CD14-positive monocyte (primary cell): Measurements from ENCODE around the gene LCN2. TPM values are rescaled to one million over a fixed set of nuclear protein-coding genes. Genes with fewer than 3 reads are reported as not detected.

Source experiments
- DNase-seq, 3 donors: peaks; one replicate each; pipeline ENCODE4 v3.0.0-alpha.2; 2011 to 2022
- H2AFZ ChIP-seq: 2 replicates; pipeline ENCODE4 v1.6.0; 2012; ENCODE audit warnings: mild to moderate bottlenecking, low read depth, low read length, inconsistent platforms; ENCODE audit not compliant: insufficient read depth, poor library complexity, severe bottlenecking
- H3K27ac ChIP-seq, 2 donors: 1 replicate in 1 of 2; 2 replicates in 1 of 2; pipeline ENCODE4 v1.5.1; 2012 to 2013; ENCODE audit warnings: low read length in 2 of 2, control low read depth in 1 of 2, inconsistent platforms in 1 of 2, low read depth in 1 of 2, mild to moderate bottlenecking in 1 of 2
- H3K27me3 ChIP-seq, 2 donors: one replicate each; pipeline versions ENCODE4 v1.6.0 to v1.6.1; 2011 to 2013; ENCODE audit warnings: low read length in 2 of 2; ENCODE audit not compliant: control insufficient read depth in 2 of 2, insufficient read depth in 2 of 2
- H3K36me3 ChIP-seq, 2 donors: replicated peaks in 1 of 2; 1 replicate in 1 of 2; 2 replicates in 1 of 2; pipeline versions ENCODE4 v1.5.1 to v1.6.1; 2012 to 2013; ENCODE audit warnings: low read length in 2 of 2, control low read depth in 1 of 2, inconsistent platforms in 1 of 2, mild to moderate bottlenecking in 1 of 2; ENCODE audit not compliant: insufficient read depth in 2 of 2, control insufficient read depth in 1 of 2
- H3K4me1 ChIP-seq, 2 donors: 1 replicate in 1 of 2; 2 replicates in 1 of 2; pipeline versions ENCODE4 v1.5.1 to v1.6.1; 2012 to 2013; ENCODE audit warnings: low read length in 2 of 2, control low read depth in 1 of 2, inconsistent platforms in 1 of 2, mild to moderate bottlenecking in 1 of 2, moderate library complexity in 1 of 2; ENCODE audit not compliant: insufficient read depth in 2 of 2, control insufficient read depth in 1 of 2
- H3K4me2 ChIP-seq: replicated peaks from 2 replicates; pipeline ENCODE3; 2012; ENCODE audit warnings: low read length, moderate library complexity, mild to moderate bottlenecking; ENCODE audit not compliant: poor library complexity, severe bottlenecking; ENCODE audit errors: extremely low read depth
- H3K4me3 ChIP-seq, 3 experiments: fragments of 200-600 bp in 1 of 3; sonication (generic) in 1 of 3; replicated peaks in 1 of 3; 1 replicate in 2 of 3; 2 replicates in 1 of 3; pipeline ENCODE4 v1.5.1; 2011 to 2013; ENCODE audit warnings: low read length in 3 of 3, mild to moderate bottlenecking in 3 of 3, control low read depth in 2 of 3, low read depth in 2 of 3, inconsistent platforms in 1 of 3, moderate library complexity in 1 of 3
- H3K79me2 ChIP-seq: 2 replicates; pipeline ENCODE4 v1.6.0; 2012; ENCODE audit warnings: mild to moderate bottlenecking, control low read depth, inconsistent platforms, low read length, moderate library complexity; ENCODE audit not compliant: insufficient read depth
- H3K9ac ChIP-seq: 2 replicates; pipeline ENCODE4 v1.6.0; 2017; ENCODE audit warnings: low read length, mild to moderate bottlenecking; ENCODE audit not compliant: insufficient read depth, poor library complexity, severe bottlenecking
- H3K9me3 ChIP-seq, 2 donors: replicated peaks in 1 of 2; 1 replicate in 1 of 2; 2 replicates in 1 of 2; pipeline versions ENCODE4 v1.5.1 to v1.6.1; 2012 to 2013; ENCODE audit warnings: low read length in 2 of 2, control low read depth in 1 of 2; ENCODE audit not compliant: control insufficient read depth in 1 of 2, insufficient read depth in 1 of 2
- H4K20me1 ChIP-seq: 2 replicates; pipeline ENCODE4 v1.6.0; 2012; ENCODE audit warnings: mild to moderate bottlenecking, low read length, control low read depth, moderate library complexity; ENCODE audit not compliant: insufficient read depth
- H3K27ac Mint-ChIP-seq, 7 donors: one replicate each; pipeline ENCODE4 v1.8.0; 2020; ENCODE audit warnings: mild to moderate bottlenecking in 7 of 7, mixed read lengths in 7 of 7, moderate library complexity in 6 of 7, inconsistent platforms in 2 of 7
- H3K27me3 Mint-ChIP-seq, 3 donors: one replicate each; pipeline ENCODE4 v1.8.0; 2021 to 2022; ENCODE audit warnings: low read depth in 3 of 3, mild to moderate bottlenecking in 3 of 3, mixed read lengths in 3 of 3, moderate library complexity in 3 of 3, inconsistent platforms in 1 of 3
- H3K36me3 Mint-ChIP-seq, 2 donors: one replicate each; pipeline ENCODE4 v1.8.0; 2020; ENCODE audit warnings: mixed read lengths in 2 of 2, inconsistent platforms in 1 of 2, mild to moderate bottlenecking in 1 of 2
- H3K4me1 Mint-ChIP-seq: one replicate; pipeline ENCODE4 v1.8.0; 2020; ENCODE audit warnings: mild to moderate bottlenecking, mixed read lengths
- H3K4me3 Mint-ChIP-seq, 2 donors: one replicate each; pipeline ENCODE4 v1.8.0; 2020; ENCODE audit warnings: mild to moderate bottlenecking in 2 of 2, mixed read lengths in 2 of 2, moderate library complexity in 1 of 2
- H3K9me3 Mint-ChIP-seq, 7 donors: one replicate each; pipeline ENCODE4 v1.8.0; 2020 to 2022; ENCODE audit warnings: mixed read lengths in 7 of 7, mild to moderate bottlenecking in 6 of 7, moderate library complexity in 6 of 7, inconsistent platforms in 2 of 7
- WGBS: methylation state at CpG from one replicate; pipeline ENCODE4 v1.1.5; 2013; ENCODE audit warnings: missing lambda C conversion rate; ENCODE audit not compliant: insufficient coverage; 5-methylcytosine and 5-hydroxymethylcytosine counted together
- intact Hi-C, 2 donors: fragments of 100-400 bp; cut with micrococcal nuclease; formaldehyde crosslinking; loops; one replicate each; pipeline versions ENCODE4 v1.15.0 to v1.15.1; 2023
- polyA plus RNA-seq, 3 donors: library from polyadenylated mRNA; depleted of rRNA in 1 of 3; unstranded in 2 of 3; stranded (reverse) in 1 of 3; fragments of 300-500 nt in 2 of 3; fragments of >200 nt in 1 of 3; fragmentation: Illumina TruSeq in 2 of 3; gene quantifications; 1 replicate in 2 of 3; 2 replicates in 1 of 3; pipeline ENCODE4 v1.2.3, GENCODE V29; 2012 to 2021
- TF ChIP-seq, protein P1 (sequence below): fragments of 200-600 bp; IDR thresholded peaks from one replicate; pipeline ENCODE4 v1.8.0; 2022; ENCODE audit warnings: antibody characterized with exemption, mild to moderate bottlenecking

The LCN2 gene
- polyA plus RNA-seq, 3 donors = 0.83 TPM; not detected in 2

DNA sequence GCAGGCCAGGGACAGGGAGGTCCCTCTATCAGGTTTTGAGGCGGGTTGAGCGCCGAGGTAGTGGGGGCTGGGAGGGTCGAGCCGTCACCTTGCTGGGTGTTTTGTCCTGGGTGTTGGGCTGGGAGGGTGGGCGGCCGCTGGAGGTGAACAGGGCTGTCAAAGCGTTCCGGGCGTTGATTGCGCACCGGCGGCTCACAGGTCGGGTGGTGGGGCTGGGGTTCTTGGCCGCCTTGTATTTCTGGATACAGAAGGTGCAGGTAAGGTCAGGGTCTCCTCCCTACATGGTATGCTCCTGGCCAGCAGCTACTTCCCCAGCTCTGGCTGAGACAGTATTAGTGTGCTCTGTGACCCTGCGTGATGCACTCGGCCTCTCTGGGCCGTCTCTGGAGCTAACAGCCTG lies 16.9 kb downstream of the LCN2 start:
- Histone ChIP-seq H3K36me3 (peaks cover 64 to 76% of the 10 kb centered on the region in 2 donors), H2AFZ (no peak overlapping the region), H3K9ac (no peak overlapping the region), H3K79me2 (peaks cover 1% of the 10 kb centered on the region), H3K27ac (no peak overlapping the region), H3K27me3 (no peaks in the 10 kb centered on the region), H3K4me2 (no peak overlapping the region), H3K9me3 (no peaks in the 10 kb centered on the region), H3K4me1 (peaks cover 2% of the 10 kb centered on the region in 2 donors), H3K4me3 (no peak overlapping the region), H4K20me1 (no peaks in the 10 kb centered on the region)
- TF ChIP-seq, protein P1, sequence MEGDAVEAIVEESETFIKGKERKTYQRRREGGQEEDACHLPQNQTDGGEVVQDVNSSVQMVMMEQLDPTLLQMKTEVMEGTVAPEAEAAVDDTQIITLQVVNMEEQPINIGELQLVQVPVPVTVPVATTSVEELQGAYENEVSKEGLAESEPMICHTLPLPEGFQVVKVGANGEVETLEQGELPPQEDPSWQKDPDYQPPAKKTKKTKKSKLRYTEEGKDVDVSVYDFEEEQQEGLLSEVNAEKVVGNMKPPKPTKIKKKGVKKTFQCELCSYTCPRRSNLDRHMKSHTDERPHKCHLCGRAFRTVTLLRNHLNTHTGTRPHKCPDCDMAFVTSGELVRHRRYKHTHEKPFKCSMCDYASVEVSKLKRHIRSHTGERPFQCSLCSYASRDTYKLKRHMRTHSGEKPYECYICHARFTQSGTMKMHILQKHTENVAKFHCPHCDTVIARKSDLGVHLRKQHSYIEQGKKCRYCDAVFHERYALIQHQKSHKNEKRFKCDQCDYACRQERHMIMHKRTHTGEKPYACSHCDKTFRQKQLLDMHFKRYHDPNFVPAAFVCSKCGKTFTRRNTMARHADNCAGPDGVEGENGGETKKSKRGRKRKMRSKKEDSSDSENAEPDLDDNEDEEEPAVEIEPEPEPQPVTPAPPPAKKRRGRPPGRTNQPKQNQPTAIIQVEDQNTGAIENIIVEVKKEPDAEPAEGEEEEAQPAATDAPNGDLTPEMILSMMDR = no peak
- peaks cover 5% of the 10 kb centered on the region for H3K4me1 Mint-ChIP-seq
- DNase-seq = no peak
- H3K9me3 Mint-ChIP-seq = no peaks in the 10 kb centered on the region
- intact Hi-C loops = no loop called here
- no peak overlapping the region for H3K4me3 Mint-ChIP-seq
- peaks cover 0 to 5% (median 0%) of the 10 kb centered on the region in 3 donors for H3K27me3 Mint-ChIP-seq
- WGBS = 100% methylated on average over 4 of the region's 18 CpGs
- H3K27ac Mint-ChIP-seq = no peak overlapping the region
- peaks cover 59 to 81% of the 10 kb centered on the region in 2 donors for H3K36me3 Mint-ChIP-seq

GRCh38 chr9:128167209-128167608 lies 18.0 kb downstream of the LCN2 start:
- Mint-ChIP-seq H3K9me3 (no peaks in the 10 kb centered on the region), H3K27ac (peak overlapping the region in 2 of 7 donors; percentile 38 to 74), H3K36me3 (peaks cover 59 to 84% of the 10 kb centered on the region in 2 donors), H3K4me1 (peaks cover 2% of the 10 kb centered on the region), H3K27me3 (peaks cover 0 to 5% (median 0%) of the 10 kb centered on the region in 3 donors), H3K4me3 (no peak overlapping the region)
- DNase-seq = no peak
- TF ChIP-seq, protein P1 = no peak
- H3K4me1 ChIP-seq = no peaks in the 10 kb centered on the region
- no peak overlapping the region for H3K4me3 ChIP-seq
- H3K9ac ChIP-seq = no peak overlapping the region
- H3K4me2 ChIP-seq = no peak overlapping the region
- H3K27me3 ChIP-seq = no peaks in the 10 kb centered on the region
- WGBS = 100% methylated on average over 2 of the region's 4 CpGs
- H3K9me3 ChIP-seq = no peaks in the 10 kb centered on the region
- intact Hi-C loops = no loop called here
- H3K36me3 ChIP-seq = peaks cover 64 to 74% of the 10 kb centered on the region in 2 donors
- no peak overlapping the region for H2AFZ ChIP-seq
- no peaks in the 10 kb centered on the region for H4K20me1 ChIP-seq
- no peaks in the 10 kb centered on the region for H3K79me2 ChIP-seq
- no peak overlapping the region for H3K27ac ChIP-seq
